ENCODE data around the gene HIP1.
"Not testable (repeated sequence)": the region's sequence is repeated elsewhere in the genome, so short reads cannot be mapped to it uniquely, and the experiment has no call there.

GRCh38 chr7:75779516-75779915, 40.8 kb upstream of the HIP1 start:
- TF ChIP-seq CTCF (IDR thresholded peaks at IDR 0.05), result not testable (repeated sequence)
- peak; percentile 11 to 13 for TF ChIP-seq POLR2AphosphoS5 (IDR thresholded peaks at IDR 0.05; ENCODE audit: insufficient read depth in 1 of 2, low read depth in 1 of 2)
